Hepatocyte (in vitro differentiated cells): ENCODE data around the gene RNASE13. TPM values are rescaled to one million over a fixed set of nuclear protein-coding genes. Genes with fewer than 3 reads are reported as not detected.

ENCODE experiments used
- DNase-seq: peaks from one replicate; pipeline ENCODE4 v3.0.0-alpha.2; 2016; ENCODE audit warnings: low spot score
- H2AFZ ChIP-seq: fragments of 200-600 bp; sonication (generic); 2 replicates; pipeline ENCODE4 v1.6.0; 2016; ENCODE audit warnings: antibody characterized with exemption, mild to moderate bottlenecking
- H3K27ac ChIP-seq: fragments of 200-600 bp; sonication (generic); 2 replicates; pipeline ENCODE4 v1.5.1; 2016; ENCODE audit warnings: mild to moderate bottlenecking
- H3K27me3 ChIP-seq: fragments of 200-600 bp; sonication (generic); 2 replicates; pipeline ENCODE4 v1.6.1; 2016
- H3K36me3 ChIP-seq: fragments of 200-600 bp; sonication (generic); replicated peaks from 2 replicates; pipeline ENCODE4 v1.5.1; 2016; ENCODE audit warnings: low read depth; ENCODE audit not compliant: insufficient read depth
- H3K4me1 ChIP-seq: fragments of 200-600 bp; sonication (generic); 2 replicates; pipeline ENCODE4 v1.5.1; 2016; ENCODE audit warnings: mild to moderate bottlenecking, moderate library complexity; ENCODE audit not compliant: insufficient read depth
- H3K4me2 ChIP-seq: fragments of 200-600 bp; sonication (generic); 2 replicates; pipeline ENCODE4 v1.6.0; 2016
- H3K4me3 ChIP-seq: fragments of 200-600 bp; sonication (generic); 2 replicates; pipeline ENCODE4 v1.5.1; 2016; ENCODE audit warnings: mild to moderate bottlenecking
- H3K79me2 ChIP-seq: fragments of 200-600 bp; sonication (generic); 2 replicates; pipeline ENCODE4 v1.6.0; 2017; ENCODE audit warnings: mild to moderate bottlenecking
- H3K9me2 ChIP-seq: fragments of 200-600 bp; sonication (generic); replicated peaks from 2 replicates; pipeline ENCODE4 v1.6.0; 2017; ENCODE audit warnings: mild to moderate bottlenecking; ENCODE audit not compliant: insufficient read depth
- H3K9me3 ChIP-seq: fragments of 200-600 bp; sonication (generic); 2 replicates; pipeline ENCODE4 v1.5.1; 2016; ENCODE audit warnings: low read depth, mild to moderate bottlenecking
- H4K20me1 ChIP-seq: fragments of 200-600 bp; sonication (generic); 2 replicates; pipeline ENCODE4 v1.6.0; 2016; ENCODE audit warnings: mild to moderate bottlenecking; ENCODE audit not compliant: insufficient read depth, poor library complexity, severe bottlenecking
- EZH2 ChIP-seq: fragments of 200-600 bp; sonication (generic); IDR thresholded peaks from 2 replicates; pipeline ENCODE4 v1.6.1; 2016; ENCODE audit warnings: antibody characterized with exemption, mild to moderate bottlenecking, borderline replicate concordance
- EZH2phosphoT487 ChIP-seq: fragments of 200-600 bp; sonication (generic); IDR thresholded peaks from one replicate; pipeline ENCODE4 v1.6.1; 2018; ENCODE audit warnings: antibody characterized with exemption, mild to moderate bottlenecking, low read depth, moderate library complexity; ENCODE audit not compliant: unreplicated experiment, severe bottlenecking
- WGBS: methylation state at CpG from one replicate; pipeline ENCODE4 v1.1.6; 2016; ENCODE audit warnings: low lambda C conversion rate; ENCODE audit errors: missing lambda C conversion rate; 5-methylcytosine and 5-hydroxymethylcytosine counted together
- polyA plus RNA-seq: library from polyadenylated mRNA; unstranded; fragments of >200 nt; fragmentation: Nextera tagmentation; extraction: Ambion mirVana; gene quantifications from 2 replicates; pipeline ENCODE4 v1.2.1, GENCODE V29; 2016
- total RNA-seq: library from RNA; depleted of rRNA; stranded (reverse); fragments of >200 nt; gene quantifications from 2 replicates; pipeline ENCODE4 v1.2.3, GENCODE V29; 2014
- TF ChIP-seq, protein P1 (sequence below): fragments of 200-600 bp; sonication (generic); IDR thresholded peaks from 2 replicates; pipeline ENCODE4 v1.5.1; 2016; ENCODE audit warnings: antibody characterized with exemption, mild to moderate bottlenecking; ENCODE audit not compliant: poor library complexity

RNASE13 gene
- total and polyA plus RNA-seq, 2 experiments from 2014 or later: not detected

DNA sequence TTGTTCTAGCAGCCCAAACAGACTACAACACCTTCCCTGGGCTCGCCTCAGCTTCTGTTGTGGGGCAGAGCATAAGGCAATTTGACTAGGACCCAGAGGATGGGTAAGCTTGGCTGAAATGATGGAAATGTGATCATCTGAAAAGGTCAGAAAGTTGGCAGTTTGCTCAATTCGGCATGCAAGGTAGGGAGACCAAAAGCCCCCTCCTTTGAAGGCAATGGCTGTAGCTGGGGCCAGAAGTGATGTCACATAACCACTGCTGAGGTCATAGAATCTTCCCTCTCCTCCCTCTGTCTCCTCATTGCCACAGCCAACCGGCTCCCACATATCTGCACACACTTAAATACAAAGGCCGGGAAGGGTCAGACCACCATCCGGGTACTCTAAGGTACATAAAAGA, 4.7 kb downstream of the RNASE13 start, which contains the start of gene TPPP2:
Gene TPPP2 (plus strand): TSS at position 301 of the 400 bp plus-strand sequence. CDS start 365 bp downstream, outside the sequence.
- no peak for DNase-seq
- no peaks in the 10 kb centered on the region for H3K79me2 ChIP-seq
- H3K4me1 ChIP-seq: peaks cover 16% of the 10 kb centered on the region
- H3K9me2 ChIP-seq: no peaks in the 10 kb centered on the region
- H3K4me2 ChIP-seq: no peak within 1 kb of the TSS
- WGBS: 98% methylated on average over 5 of the region's 5 CpGs
- no peak for TF ChIP-seq EZH2
- TF ChIP-seq EZH2phosphoT487: no peak
- TF ChIP-seq, protein P1, sequence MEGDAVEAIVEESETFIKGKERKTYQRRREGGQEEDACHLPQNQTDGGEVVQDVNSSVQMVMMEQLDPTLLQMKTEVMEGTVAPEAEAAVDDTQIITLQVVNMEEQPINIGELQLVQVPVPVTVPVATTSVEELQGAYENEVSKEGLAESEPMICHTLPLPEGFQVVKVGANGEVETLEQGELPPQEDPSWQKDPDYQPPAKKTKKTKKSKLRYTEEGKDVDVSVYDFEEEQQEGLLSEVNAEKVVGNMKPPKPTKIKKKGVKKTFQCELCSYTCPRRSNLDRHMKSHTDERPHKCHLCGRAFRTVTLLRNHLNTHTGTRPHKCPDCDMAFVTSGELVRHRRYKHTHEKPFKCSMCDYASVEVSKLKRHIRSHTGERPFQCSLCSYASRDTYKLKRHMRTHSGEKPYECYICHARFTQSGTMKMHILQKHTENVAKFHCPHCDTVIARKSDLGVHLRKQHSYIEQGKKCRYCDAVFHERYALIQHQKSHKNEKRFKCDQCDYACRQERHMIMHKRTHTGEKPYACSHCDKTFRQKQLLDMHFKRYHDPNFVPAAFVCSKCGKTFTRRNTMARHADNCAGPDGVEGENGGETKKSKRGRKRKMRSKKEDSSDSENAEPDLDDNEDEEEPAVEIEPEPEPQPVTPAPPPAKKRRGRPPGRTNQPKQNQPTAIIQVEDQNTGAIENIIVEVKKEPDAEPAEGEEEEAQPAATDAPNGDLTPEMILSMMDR: no peak
- H4K20me1 ChIP-seq: no peaks in the 10 kb centered on the region
- no peak within 1 kb of the TSS for H3K27ac ChIP-seq
- H3K9me3 ChIP-seq: no peaks in the 10 kb centered on the region
- no peak within 1 kb of the TSS for H3K4me3 ChIP-seq
- no peaks in the 10 kb centered on the region for H3K36me3 ChIP-seq
- no peaks in the 10 kb centered on the region for H3K27me3 ChIP-seq
- no peak within 1 kb of the TSS for H2AFZ ChIP-seq

DNA sequence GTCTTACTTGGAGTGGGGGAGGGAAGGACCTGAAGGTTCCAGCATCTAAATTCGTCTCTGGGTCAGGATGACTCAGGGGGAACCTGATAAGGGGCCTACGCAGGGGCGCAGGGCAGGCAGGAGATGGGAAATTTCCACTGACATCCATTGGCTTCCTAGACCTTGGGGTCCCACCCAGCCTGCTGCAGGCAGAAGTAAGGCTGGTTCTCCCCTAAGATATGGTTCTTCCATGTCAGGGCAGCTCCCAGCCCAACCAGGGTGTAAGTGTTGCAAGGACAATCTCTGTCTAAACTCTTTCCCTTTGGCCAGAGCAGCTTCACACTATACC, 7.7 kb downstream of the RNASE13 start:
- no peaks in the 10 kb centered on the region for H3K36me3 ChIP-seq
- H3K27me3 ChIP-seq: no peaks in the 10 kb centered on the region
- H3K4me1 ChIP-seq: peaks cover 16% of the 10 kb centered on the region
- no peak overlapping the region for H3K4me3 ChIP-seq
- no peaks in the 10 kb centered on the region for H3K9me3 ChIP-seq
- H3K4me2 ChIP-seq: peak overlapping the region; percentile 94
- peaks cover 14% of the 10 kb centered on the region for H3K79me2 ChIP-seq
- peak; percentile 38 for DNase-seq
- no peak overlapping the region for H2AFZ ChIP-seq
- H4K20me1 ChIP-seq: no peaks in the 10 kb centered on the region
- 12% methylated on average over 3 of the region's 3 CpGs for WGBS
- H3K27ac ChIP-seq: peak overlapping the region; percentile 82
- no peaks in the 10 kb centered on the region for H3K9me2 ChIP-seq
- TF ChIP-seq, protein P1: no peak
- TF ChIP-seq EZH2phosphoT487: no peak
- no peak for TF ChIP-seq EZH2

DNA sequence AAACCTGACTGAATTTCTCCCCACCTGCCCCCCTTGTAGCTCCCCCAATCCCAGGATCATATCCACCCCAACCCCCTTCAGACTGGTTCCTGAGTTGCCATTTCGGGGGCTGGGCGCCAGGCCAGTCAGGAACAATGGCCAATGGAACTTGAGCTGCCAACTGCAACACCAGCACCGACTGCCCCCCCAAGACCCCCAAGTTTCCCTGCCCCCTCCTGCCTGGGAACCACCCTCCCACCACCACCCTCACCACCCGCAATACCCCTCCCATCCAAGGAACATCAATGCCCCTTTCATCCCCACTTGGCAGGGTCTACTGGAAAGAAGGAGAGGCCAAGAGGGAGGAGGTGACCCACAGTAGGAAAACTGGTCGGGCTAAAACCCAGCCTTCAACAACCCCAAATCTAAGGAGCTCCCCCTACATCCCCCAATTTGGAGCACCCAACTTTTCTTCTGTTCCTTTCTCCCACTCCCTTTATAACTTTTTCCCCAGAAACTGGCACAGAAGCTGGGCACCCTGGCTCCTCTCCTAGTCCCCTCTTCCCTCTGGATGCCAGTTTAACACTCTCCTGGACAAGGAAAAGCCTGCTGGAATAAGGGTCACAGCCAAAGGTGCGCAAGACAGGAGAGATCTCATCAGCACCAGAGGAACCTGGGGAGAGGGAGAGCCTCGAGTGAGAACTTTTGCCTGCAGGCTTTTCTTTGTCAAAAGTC, 8.2 kb downstream of the RNASE13 start:
- Histone ChIP-seq H3K27ac (peak overlapping the region; percentile 82), H3K27me3 (no peaks in the 10 kb centered on the region), H3K79me2 (peaks cover 14% of the 10 kb centered on the region), H3K9me3 (no peaks in the 10 kb centered on the region), H4K20me1 (no peaks in the 10 kb centered on the region), H3K4me3 (no peak overlapping the region), H2AFZ (peak overlapping the region; percentile 58), H3K4me1 (peaks cover 16% of the 10 kb centered on the region), H3K9me2 (no peaks in the 10 kb centered on the region), H3K4me2 (peak overlapping the region; percentile 94), H3K36me3 (no peaks in the 10 kb centered on the region)
- DNase-seq: no peak
- WGBS: 57% methylated on average over 6 of the region's 7 CpGs
- TF ChIP-seq EZH2phosphoT487 (no peak), EZH2 (no peak)
- TF ChIP-seq, protein P1: no peak
